ENCODE results near the gene TTLL11. TPM values are rescaled to one million over a fixed set of nuclear protein-coding genes. Genes with fewer than 3 reads are reported as not detected.

Gene TTLL11
- total RNA-seq, 1 donor from 2014 or later: 3.6 TPM

- Mint-ChIP-seq H3K4me1 (peaks cover 22% of the 10 kb centered on the region), H3K27me3 (no peaks in the 10 kb centered on the region), H3K4me3 (no peak overlapping the region), H3K27ac (no peak overlapping the region), H3K9me3 (no peaks in the 10 kb centered on the region), H3K36me3 (ENCODE audit: low read depth) (no peaks in the 10 kb centered on the region)
- DNase-seq (no peak), ATAC-seq (ENCODE audit: low read depth) (no peak)
- ChIA-PET CTCF (no interaction called here), POLR2A (no interaction called here)
- TF ChIP-seq, protein P1, sequence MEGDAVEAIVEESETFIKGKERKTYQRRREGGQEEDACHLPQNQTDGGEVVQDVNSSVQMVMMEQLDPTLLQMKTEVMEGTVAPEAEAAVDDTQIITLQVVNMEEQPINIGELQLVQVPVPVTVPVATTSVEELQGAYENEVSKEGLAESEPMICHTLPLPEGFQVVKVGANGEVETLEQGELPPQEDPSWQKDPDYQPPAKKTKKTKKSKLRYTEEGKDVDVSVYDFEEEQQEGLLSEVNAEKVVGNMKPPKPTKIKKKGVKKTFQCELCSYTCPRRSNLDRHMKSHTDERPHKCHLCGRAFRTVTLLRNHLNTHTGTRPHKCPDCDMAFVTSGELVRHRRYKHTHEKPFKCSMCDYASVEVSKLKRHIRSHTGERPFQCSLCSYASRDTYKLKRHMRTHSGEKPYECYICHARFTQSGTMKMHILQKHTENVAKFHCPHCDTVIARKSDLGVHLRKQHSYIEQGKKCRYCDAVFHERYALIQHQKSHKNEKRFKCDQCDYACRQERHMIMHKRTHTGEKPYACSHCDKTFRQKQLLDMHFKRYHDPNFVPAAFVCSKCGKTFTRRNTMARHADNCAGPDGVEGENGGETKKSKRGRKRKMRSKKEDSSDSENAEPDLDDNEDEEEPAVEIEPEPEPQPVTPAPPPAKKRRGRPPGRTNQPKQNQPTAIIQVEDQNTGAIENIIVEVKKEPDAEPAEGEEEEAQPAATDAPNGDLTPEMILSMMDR (IDR thresholded peaks at IDR 0.05): no peak
- intact Hi-C loops (cut with micrococcal nuclease): no loop called here
These were observed 211.1 kb downstream of the TTLL11 start for GRCh38 chr9:121881920-121882500.

DNA sequence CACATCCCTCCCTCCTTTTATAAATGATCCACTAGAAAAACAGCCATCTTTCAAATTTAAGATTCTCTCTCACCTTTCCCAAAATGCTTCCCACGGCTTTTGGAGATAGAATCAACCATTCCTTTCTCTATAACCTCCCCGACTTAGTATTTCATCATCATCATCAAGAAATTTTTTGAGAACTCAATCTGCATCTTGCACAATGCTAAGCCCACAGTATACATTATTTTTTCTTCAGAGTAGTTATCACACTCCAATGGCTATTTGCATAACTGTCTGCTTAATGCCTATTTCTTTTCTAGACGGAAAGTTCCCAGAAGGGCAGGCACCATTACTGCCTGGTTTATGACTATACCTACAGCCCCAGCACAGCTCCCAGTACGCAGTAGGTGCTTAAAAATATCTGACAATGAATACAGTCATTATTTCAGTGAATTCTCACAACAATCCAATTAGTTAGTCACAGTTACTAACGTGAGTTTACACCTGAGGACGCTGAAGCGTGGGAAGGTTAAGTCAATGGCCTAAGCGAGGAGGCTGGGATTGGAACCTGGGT is 212.7 kb downstream of the TTLL11 start:
- no peak for ATAC-seq (ENCODE audit: low read depth)
- Mint-ChIP-seq H3K36me3 (ENCODE audit: low read depth) (no peaks in the 10 kb centered on the region), H3K4me3 (no peak overlapping the region), H3K27ac (no peak overlapping the region), H3K9me3 (no peaks in the 10 kb centered on the region), H3K27me3 (no peaks in the 10 kb centered on the region), H3K4me1 (peaks cover 18% of the 10 kb centered on the region)
- ChIA-PET CTCF (no interaction called here), POLR2A (no interaction called here)
- intact Hi-C loops (cut with micrococcal nuclease): no loop called here
- DNase-seq: no peak
- TF ChIP-seq, protein P1 (IDR thresholded peaks at IDR 0.05): no peak

DNA sequence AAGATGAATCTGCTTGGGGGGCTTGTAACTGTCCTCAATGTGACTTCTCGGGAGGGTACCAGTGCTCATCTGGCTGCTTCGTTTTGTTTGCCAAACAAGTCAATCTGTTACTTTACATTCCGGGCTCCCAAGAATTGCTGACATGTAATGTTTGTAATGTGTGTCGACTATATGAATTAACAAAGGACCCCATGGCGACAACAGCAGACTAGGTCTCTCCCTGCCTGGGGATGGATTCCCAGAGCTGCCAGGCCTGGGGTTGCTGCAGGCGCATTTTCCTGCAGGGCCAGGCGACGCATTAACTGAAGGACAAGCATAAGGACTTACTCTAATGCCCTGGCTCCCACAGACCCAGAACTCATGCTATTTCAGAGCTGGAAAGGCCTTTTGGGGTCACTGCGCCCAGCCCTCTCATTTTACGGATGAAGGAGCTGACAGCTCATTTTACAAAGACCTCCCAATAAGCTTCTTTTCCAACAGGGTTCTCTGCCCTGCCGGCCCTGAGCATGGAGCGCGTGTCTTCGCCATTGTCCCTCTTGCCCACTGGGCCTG is 214.8 kb downstream of the TTLL11 start:
- Mint-ChIP-seq H3K27ac (no peak overlapping the region), H3K27me3 (no peaks in the 10 kb centered on the region), H3K4me1 (no peaks in the 10 kb centered on the region), H3K9me3 (no peaks in the 10 kb centered on the region), H3K36me3 (ENCODE audit: low read depth) (no peaks in the 10 kb centered on the region), H3K4me3 (no peak overlapping the region)
- intact Hi-C loops (cut with micrococcal nuclease): no loop called here
- CTCF ChIA-PET: no interaction called here
- TF ChIP-seq, protein P1 (IDR thresholded peaks at IDR 0.05): no peak
- POLR2A ChIA-PET: no interaction called here
- ATAC-seq (ENCODE audit: low read depth) (no peak), DNase-seq (no peak)

- Mint-ChIP-seq H3K9me3 (no peaks in the 10 kb centered on the region), H3K4me3 (no peak overlapping the region), H3K27ac (no peak overlapping the region), H3K4me1 (no peaks in the 10 kb centered on the region), H3K27me3 (no peaks in the 10 kb centered on the region), H3K36me3 (ENCODE audit: low read depth) (no peaks in the 10 kb centered on the region)
- ATAC-seq (ENCODE audit: low read depth) (no peak), DNase-seq (no peak)
- intact Hi-C loops (cut with micrococcal nuclease): no loop called here
- ChIA-PET POLR2A (no interaction called here), CTCF (no interaction called here)
- TF ChIP-seq, protein P1 (IDR thresholded peaks at IDR 0.05): no peak
These were observed 216.3 kb downstream of the TTLL11 start for GRCh38 chr9:121876658-121877271.

DNA sequence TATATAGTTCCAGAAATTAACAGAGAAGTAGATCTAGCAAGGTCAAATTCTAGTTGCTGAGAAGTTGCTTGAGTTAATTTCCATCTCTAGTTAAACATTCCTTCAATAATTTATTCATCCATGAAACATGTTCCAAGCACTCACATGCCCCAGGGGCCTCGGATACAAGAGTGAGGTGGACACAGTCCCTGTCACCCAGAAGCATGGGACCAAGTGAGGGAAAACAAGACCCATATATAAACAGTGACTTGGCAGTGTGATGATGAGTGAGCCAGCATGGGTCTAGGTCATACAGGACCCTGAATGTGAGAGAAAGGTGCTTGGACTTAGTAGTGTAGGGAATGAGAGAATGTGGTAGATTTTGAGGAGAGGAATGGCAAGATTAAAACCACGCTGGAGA is 216.9 kb downstream of the TTLL11 start:
- DNase-seq (no peak), ATAC-seq (ENCODE audit: low read depth) (no peak)
- CTCF ChIA-PET: no interaction called here
- no peaks in the 10 kb centered on the region for H3K9me3 Mint-ChIP-seq
- H3K4me3 Mint-ChIP-seq: no peak overlapping the region
- H3K27ac Mint-ChIP-seq: no peak overlapping the region
- intact Hi-C loops (cut with micrococcal nuclease): no loop called here
- H3K27me3 Mint-ChIP-seq: no peaks in the 10 kb centered on the region
- H3K4me1 Mint-ChIP-seq: no peaks in the 10 kb centered on the region
- TF ChIP-seq, protein P1 (IDR thresholded peaks at IDR 0.05): no peak
- POLR2A ChIA-PET: no interaction called here
- no peaks in the 10 kb centered on the region for H3K36me3 Mint-ChIP-seq (ENCODE audit: low read depth)

Measured in activated B cell treated with CpG ODN at 0.5 μM for 24 hours (primary cell).